ENCODE measurements around the gene CAPZB.

Gene CAPZB

GRCh38 chr1:19384772-19385187 lies 100.6 kb downstream of the CAPZB start:
- Histone ChIP-seq H3K27ac (ENCODE audit: low read length) (no peak overlapping the region), H3K9ac (ENCODE audit: low read length) (no peak overlapping the region), H3K4me3 (ENCODE audit: low read length) (no peak overlapping the region), H3K4me1 (ENCODE audit: control insufficient read depth, low read depth, low read length) (no peaks in the 10 kb centered on the region), H3K36me3 (ENCODE audit: control insufficient read depth, low read depth, low read length) (peaks cover 28% of the 10 kb centered on the region), H3K9me3 (ENCODE audit: control insufficient read depth, low read depth, low read length) (no peaks in the 10 kb centered on the region), H3K27me3 (ENCODE audit: control insufficient read depth, insufficient read depth, low read length) (no peaks in the 10 kb centered on the region)

- Histone ChIP-seq H3K27ac (ENCODE audit: low read length) (no peak overlapping the region), H3K9me3 (ENCODE audit: control insufficient read depth, low read depth, low read length) (no peaks in the 10 kb centered on the region), H3K9ac (ENCODE audit: low read length) (no peak overlapping the region), H3K4me1 (ENCODE audit: control insufficient read depth, low read depth, low read length) (no peaks in the 10 kb centered on the region), H3K27me3 (ENCODE audit: control insufficient read depth, insufficient read depth, low read length) (no peaks in the 10 kb centered on the region), H3K36me3 (ENCODE audit: control insufficient read depth, low read depth, low read length) (peaks cover 28% of the 10 kb centered on the region), H3K4me3 (ENCODE audit: low read length) (no peak overlapping the region)
These were observed 101.2 kb downstream of the CAPZB start for GRCh38 chr1:19384113-19384512.

GRCh38 chr1:19382222-19382621 lies 103.1 kb downstream of the CAPZB start:
- peaks cover 44% of the 10 kb centered on the region for H3K36me3 ChIP-seq (ENCODE audit: control insufficient read depth, low read depth, low read length)
- H3K9ac ChIP-seq (ENCODE audit: low read length): no peak overlapping the region
- no peaks in the 10 kb centered on the region for H3K9me3 ChIP-seq (ENCODE audit: control insufficient read depth, low read depth, low read length)
- H3K27ac ChIP-seq (ENCODE audit: low read length): no peak overlapping the region
- H3K4me1 ChIP-seq (ENCODE audit: control insufficient read depth, low read depth, low read length): no peaks in the 10 kb centered on the region
- no peaks in the 10 kb centered on the region for H3K27me3 ChIP-seq (ENCODE audit: control insufficient read depth, insufficient read depth, low read length)
- H3K4me3 ChIP-seq (ENCODE audit: low read length): no peak overlapping the region

- Histone ChIP-seq H3K4me3 (ENCODE audit: low read length) (no peak overlapping the region), H3K27ac (ENCODE audit: low read length) (no peak overlapping the region), H3K36me3 (ENCODE audit: control insufficient read depth, low read depth, low read length) (peaks cover 53% of the 10 kb centered on the region)
These were observed 104.1 kb downstream of the CAPZB start for GRCh38 chr1:19381261-19381660.

GRCh38 chr1:19377812-19378718 lies 107.3 kb downstream of the CAPZB start:
- no peaks in the 10 kb centered on the region for H3K27me3 ChIP-seq (ENCODE audit: control insufficient read depth, insufficient read depth, low read length)
- H3K4me3 ChIP-seq (ENCODE audit: low read length): no peak overlapping the region
- no peaks in the 10 kb centered on the region for H3K9me3 ChIP-seq (ENCODE audit: control insufficient read depth, low read depth, low read length)
- peaks cover 39% of the 10 kb centered on the region for H3K36me3 ChIP-seq (ENCODE audit: control insufficient read depth, low read depth, low read length)
- H3K27ac ChIP-seq (ENCODE audit: low read length): no peak overlapping the region
- no peak overlapping the region for H3K9ac ChIP-seq (ENCODE audit: low read length)
- H3K4me1 ChIP-seq (ENCODE audit: control insufficient read depth, low read depth, low read length): no peaks in the 10 kb centered on the region

More at GRCh38 chr1:19381261-19381660, 104.1 kb downstream of the CAPZB start:
- Histone ChIP-seq H3K9ac (ENCODE audit: low read length) (no peak overlapping the region), H3K27me3 (ENCODE audit: control insufficient read depth, insufficient read depth, low read length) (no peaks in the 10 kb centered on the region), H3K9me3 (ENCODE audit: control insufficient read depth, low read depth, low read length) (no peaks in the 10 kb centered on the region), H3K4me1 (ENCODE audit: control insufficient read depth, low read depth, low read length) (no peaks in the 10 kb centered on the region)

GRCh38 chr1:19376428-19377372 lies 108.6 kb downstream of the CAPZB start:
- Histone ChIP-seq H3K27me3 (ENCODE audit: control insufficient read depth, insufficient read depth, low read length) (no peaks in the 10 kb centered on the region), H3K27ac (ENCODE audit: low read length) (no peak overlapping the region), H3K9me3 (ENCODE audit: control insufficient read depth, low read depth, low read length) (no peaks in the 10 kb centered on the region), H3K4me1 (ENCODE audit: control insufficient read depth, low read depth, low read length) (no peaks in the 10 kb centered on the region), H3K9ac (ENCODE audit: low read length) (no peak overlapping the region), H3K36me3 (ENCODE audit: control insufficient read depth, low read depth, low read length) (peaks cover 34% of the 10 kb centered on the region), H3K4me3 (ENCODE audit: low read length) (no peak overlapping the region)

GRCh38 chr1:19375631-19376400 lies 109.5 kb downstream of the CAPZB start:
- Histone ChIP-seq H3K27ac (ENCODE audit: low read length) (no peak overlapping the region), H3K9ac (ENCODE audit: low read length) (no peak overlapping the region), H3K36me3 (ENCODE audit: control insufficient read depth, low read depth, low read length) (peaks cover 34% of the 10 kb centered on the region), H3K4me3 (ENCODE audit: low read length) (no peak overlapping the region), H3K4me1 (ENCODE audit: control insufficient read depth, low read depth, low read length) (no peaks in the 10 kb centered on the region), H3K9me3 (ENCODE audit: control insufficient read depth, low read depth, low read length) (no peaks in the 10 kb centered on the region), H3K27me3 (ENCODE audit: control insufficient read depth, insufficient read depth, low read length) (no peaks in the 10 kb centered on the region)

- H3K4me3 ChIP-seq (ENCODE audit: low read length): no peak overlapping the region
- H3K9me3 ChIP-seq (ENCODE audit: control insufficient read depth, low read depth, low read length): no peaks in the 10 kb centered on the region
- H3K9ac ChIP-seq (ENCODE audit: low read length): no peak overlapping the region
- no peak overlapping the region for H3K27ac ChIP-seq (ENCODE audit: low read length)
- H3K27me3 ChIP-seq (ENCODE audit: control insufficient read depth, insufficient read depth, low read length): no peaks in the 10 kb centered on the region
- H3K4me1 ChIP-seq (ENCODE audit: control insufficient read depth, low read depth, low read length): no peaks in the 10 kb centered on the region
- peaks cover 34% of the 10 kb centered on the region for H3K36me3 ChIP-seq (ENCODE audit: control insufficient read depth, low read depth, low read length)
These were observed 110.4 kb downstream of the CAPZB start for GRCh38 chr1:19374926-19375325.

GRCh38 chr1:19374083-19374801 lies 111.1 kb downstream of the CAPZB start:
- H3K36me3 ChIP-seq (ENCODE audit: control insufficient read depth, low read depth, low read length): peaks cover 34% of the 10 kb centered on the region
- H3K9ac ChIP-seq (ENCODE audit: low read length): no peak overlapping the region
- no peaks in the 10 kb centered on the region for H3K9me3 ChIP-seq (ENCODE audit: control insufficient read depth, low read depth, low read length)
- H3K27me3 ChIP-seq (ENCODE audit: control insufficient read depth, insufficient read depth, low read length): no peaks in the 10 kb centered on the region
- no peak overlapping the region for H3K27ac ChIP-seq (ENCODE audit: low read length)
- no peaks in the 10 kb centered on the region for H3K4me1 ChIP-seq (ENCODE audit: control insufficient read depth, low read depth, low read length)
- no peak overlapping the region for H3K4me3 ChIP-seq (ENCODE audit: low read length)

- Histone ChIP-seq H3K9me3 (ENCODE audit: control insufficient read depth, low read depth, low read length) (no peaks in the 10 kb centered on the region), H3K27ac (ENCODE audit: low read length) (no peak overlapping the region), H3K36me3 (ENCODE audit: control insufficient read depth, low read depth, low read length) (peaks cover 30% of the 10 kb centered on the region), H3K4me1 (ENCODE audit: control insufficient read depth, low read depth, low read length) (no peaks in the 10 kb centered on the region), H3K4me3 (ENCODE audit: low read length) (no peak overlapping the region), H3K27me3 (ENCODE audit: control insufficient read depth, insufficient read depth, low read length) (no peaks in the 10 kb centered on the region), H3K9ac (ENCODE audit: low read length) (no peak overlapping the region)
These were observed 111.9 kb downstream of the CAPZB start for GRCh38 chr1:19373211-19374082.

Measured in iPS-18a (cell line).